ENCODE results near the gene ARPC1B. TPM values are rescaled to one million over a fixed set of nuclear protein-coding genes. Genes with fewer than 3 reads are reported as not detected.

Gene ARPC1B
- total and polyA plus RNA-seq, 9 of the 15 experiments (the other 6 are each of a cell fraction or from before 2014, with no cell fraction given) = 6.7 to 357 (median 211) TPM

DNA sequence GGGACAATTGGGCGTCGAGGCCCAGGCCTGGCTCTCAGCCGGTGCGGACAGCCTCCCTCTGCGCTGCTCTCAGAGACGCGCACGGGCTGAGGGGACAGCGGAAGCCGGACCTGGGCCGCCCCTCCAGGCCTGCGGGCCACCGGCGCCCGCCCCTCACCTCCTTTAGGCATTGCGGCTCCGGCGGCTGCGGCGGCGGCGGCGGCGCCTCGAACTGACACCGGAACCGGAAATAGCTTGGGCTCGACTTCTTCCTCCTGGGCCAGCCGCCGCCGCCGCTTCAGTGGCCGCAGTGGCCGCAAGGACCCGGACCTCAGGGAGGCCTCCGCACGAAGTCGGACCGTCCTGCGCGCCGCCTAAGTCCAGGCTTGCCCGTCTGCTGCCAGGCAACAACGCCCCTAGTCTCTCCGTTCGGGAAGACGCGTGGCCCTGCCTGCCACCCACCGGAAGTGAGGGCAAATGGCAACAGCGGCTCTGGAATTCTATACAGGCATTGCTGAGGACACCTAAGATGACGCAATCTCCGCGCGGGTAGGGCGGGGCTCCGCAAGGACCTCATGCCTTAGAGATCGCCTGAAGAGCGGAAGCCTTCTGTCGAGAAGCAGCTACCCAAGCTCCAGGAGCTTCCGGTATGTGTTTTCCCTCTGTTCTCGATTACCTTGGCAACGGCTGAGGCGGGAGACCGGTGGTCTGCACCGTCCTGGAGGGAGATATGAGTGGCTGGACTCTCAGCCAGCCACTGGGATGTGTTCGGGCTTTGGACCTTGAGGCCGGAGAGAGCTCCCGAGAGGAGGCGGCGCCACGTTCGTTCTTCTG lies 34.1 kb downstream of the ARPC1B start, which contains the start of the genes BUD31 and PDAP1 (continued):
- TF ChIP-seq RBM25 (IDR thresholded peaks at IDR 0.05; ENCODE audit: low read depth, low read length, severe bottlenecking) (no peak), ESRRA (IDR thresholded peaks at IDR 0.05; ENCODE audit: borderline replicate concordance, low read depth) (peak; percentile 89), OTX1 (CRISPR knock-in tag; IDR thresholded peaks at IDR 0.05) (no peak), ZMIZ1 (IDR thresholded peaks at IDR 0.05; ENCODE audit: low read depth in 2 of 2, low read length in 2 of 2) (no peak), RREB1 (CRISPR knock-in tag; IDR thresholded peaks at IDR 0.05) (peak; percentile 86; the same call in 1 of the 2 replicates), CTBP1 (IDR thresholded peaks at IDR 0.05; ENCODE audit: borderline replicate concordance) (peak; percentile 81; the same call in 1 of the 2 replicates), ZNF133 (CRISPR knock-in tag; IDR thresholded peaks at IDR 0.05) (no peak)

Data from K562 (cell line).